H1 (cell line): Measurements from ENCODE around the gene SYDE1. TPM values are rescaled to one million over a fixed set of nuclear protein-coding genes. Genes with fewer than 3 reads are reported as not detected.

Experiments
- CBX8 ChIP-seq: fragments of 300-800, 300-1000 bp; sonication (generic); IDR thresholded peaks from 2 replicates; pipeline ENCODE4 v1.7.1; 2016; ENCODE audit warnings: low read depth, low read length, borderline replicate concordance
- CHD1 ChIP-seq: IDR thresholded peaks from 2 replicates; pipeline ENCODE4 v1.6.1; 2012; ENCODE audit warnings: low read depth, low read length, improper control_type of control experiment
- SRF ChIP-seq: IDR thresholded peaks from 2 replicates; pipeline ENCODE4 v1.6.1; 2011; ENCODE audit warnings: mild to moderate bottlenecking, low read depth, low read length, moderate library complexity
- polyA plus RNA-seq, 7 experiments: library from polyadenylated mRNA; depleted of rRNA in 3 of 7; stranded (reverse) in 5 of 7; unstranded in 2 of 7; fragments of >200 nt in 5 of 7; fragments of 200-250 nt in 2 of 7; gene quantifications; 1 replicate in 5 of 7; 2 replicates in 1 of 7; 4 replicates in 1 of 7; pipeline versions ENCODE4 v1.2.1 to v1.2.3, GENCODE V29; 2011 to 2013; ENCODE audit warnings: missing spikeins in 2 of 7, mixed read lengths in 2 of 7
- total RNA-seq: library from RNA; stranded (reverse); fragmentation: NEBNext Ultra II Directional; extraction: Animal tissue kit (Norgen Biotek cat#: 25700); gene quantifications from 2 replicates; pipeline ENCODE4 v1.2.1, GENCODE V29; 2021
- TF ChIP-seq, protein P1 (sequence below): fragments of 300-600 bp; sonication (generic); IDR thresholded peaks from 2 replicates; pipeline ENCODE4 v1.7.1; 2012; ENCODE audit warnings: low read length, moderate library complexity, mild to moderate bottlenecking, inconsistent platforms; ENCODE audit not compliant: insufficient replicate concordance

SYDE1 gene
- total and polyA plus RNA-seq, 2 of the 8 experiments (the other 6 are each of a cell fraction or from before 2014, with no cell fraction given): 12.0 to 16.8 TPM

- TF ChIP-seq, protein P1, sequence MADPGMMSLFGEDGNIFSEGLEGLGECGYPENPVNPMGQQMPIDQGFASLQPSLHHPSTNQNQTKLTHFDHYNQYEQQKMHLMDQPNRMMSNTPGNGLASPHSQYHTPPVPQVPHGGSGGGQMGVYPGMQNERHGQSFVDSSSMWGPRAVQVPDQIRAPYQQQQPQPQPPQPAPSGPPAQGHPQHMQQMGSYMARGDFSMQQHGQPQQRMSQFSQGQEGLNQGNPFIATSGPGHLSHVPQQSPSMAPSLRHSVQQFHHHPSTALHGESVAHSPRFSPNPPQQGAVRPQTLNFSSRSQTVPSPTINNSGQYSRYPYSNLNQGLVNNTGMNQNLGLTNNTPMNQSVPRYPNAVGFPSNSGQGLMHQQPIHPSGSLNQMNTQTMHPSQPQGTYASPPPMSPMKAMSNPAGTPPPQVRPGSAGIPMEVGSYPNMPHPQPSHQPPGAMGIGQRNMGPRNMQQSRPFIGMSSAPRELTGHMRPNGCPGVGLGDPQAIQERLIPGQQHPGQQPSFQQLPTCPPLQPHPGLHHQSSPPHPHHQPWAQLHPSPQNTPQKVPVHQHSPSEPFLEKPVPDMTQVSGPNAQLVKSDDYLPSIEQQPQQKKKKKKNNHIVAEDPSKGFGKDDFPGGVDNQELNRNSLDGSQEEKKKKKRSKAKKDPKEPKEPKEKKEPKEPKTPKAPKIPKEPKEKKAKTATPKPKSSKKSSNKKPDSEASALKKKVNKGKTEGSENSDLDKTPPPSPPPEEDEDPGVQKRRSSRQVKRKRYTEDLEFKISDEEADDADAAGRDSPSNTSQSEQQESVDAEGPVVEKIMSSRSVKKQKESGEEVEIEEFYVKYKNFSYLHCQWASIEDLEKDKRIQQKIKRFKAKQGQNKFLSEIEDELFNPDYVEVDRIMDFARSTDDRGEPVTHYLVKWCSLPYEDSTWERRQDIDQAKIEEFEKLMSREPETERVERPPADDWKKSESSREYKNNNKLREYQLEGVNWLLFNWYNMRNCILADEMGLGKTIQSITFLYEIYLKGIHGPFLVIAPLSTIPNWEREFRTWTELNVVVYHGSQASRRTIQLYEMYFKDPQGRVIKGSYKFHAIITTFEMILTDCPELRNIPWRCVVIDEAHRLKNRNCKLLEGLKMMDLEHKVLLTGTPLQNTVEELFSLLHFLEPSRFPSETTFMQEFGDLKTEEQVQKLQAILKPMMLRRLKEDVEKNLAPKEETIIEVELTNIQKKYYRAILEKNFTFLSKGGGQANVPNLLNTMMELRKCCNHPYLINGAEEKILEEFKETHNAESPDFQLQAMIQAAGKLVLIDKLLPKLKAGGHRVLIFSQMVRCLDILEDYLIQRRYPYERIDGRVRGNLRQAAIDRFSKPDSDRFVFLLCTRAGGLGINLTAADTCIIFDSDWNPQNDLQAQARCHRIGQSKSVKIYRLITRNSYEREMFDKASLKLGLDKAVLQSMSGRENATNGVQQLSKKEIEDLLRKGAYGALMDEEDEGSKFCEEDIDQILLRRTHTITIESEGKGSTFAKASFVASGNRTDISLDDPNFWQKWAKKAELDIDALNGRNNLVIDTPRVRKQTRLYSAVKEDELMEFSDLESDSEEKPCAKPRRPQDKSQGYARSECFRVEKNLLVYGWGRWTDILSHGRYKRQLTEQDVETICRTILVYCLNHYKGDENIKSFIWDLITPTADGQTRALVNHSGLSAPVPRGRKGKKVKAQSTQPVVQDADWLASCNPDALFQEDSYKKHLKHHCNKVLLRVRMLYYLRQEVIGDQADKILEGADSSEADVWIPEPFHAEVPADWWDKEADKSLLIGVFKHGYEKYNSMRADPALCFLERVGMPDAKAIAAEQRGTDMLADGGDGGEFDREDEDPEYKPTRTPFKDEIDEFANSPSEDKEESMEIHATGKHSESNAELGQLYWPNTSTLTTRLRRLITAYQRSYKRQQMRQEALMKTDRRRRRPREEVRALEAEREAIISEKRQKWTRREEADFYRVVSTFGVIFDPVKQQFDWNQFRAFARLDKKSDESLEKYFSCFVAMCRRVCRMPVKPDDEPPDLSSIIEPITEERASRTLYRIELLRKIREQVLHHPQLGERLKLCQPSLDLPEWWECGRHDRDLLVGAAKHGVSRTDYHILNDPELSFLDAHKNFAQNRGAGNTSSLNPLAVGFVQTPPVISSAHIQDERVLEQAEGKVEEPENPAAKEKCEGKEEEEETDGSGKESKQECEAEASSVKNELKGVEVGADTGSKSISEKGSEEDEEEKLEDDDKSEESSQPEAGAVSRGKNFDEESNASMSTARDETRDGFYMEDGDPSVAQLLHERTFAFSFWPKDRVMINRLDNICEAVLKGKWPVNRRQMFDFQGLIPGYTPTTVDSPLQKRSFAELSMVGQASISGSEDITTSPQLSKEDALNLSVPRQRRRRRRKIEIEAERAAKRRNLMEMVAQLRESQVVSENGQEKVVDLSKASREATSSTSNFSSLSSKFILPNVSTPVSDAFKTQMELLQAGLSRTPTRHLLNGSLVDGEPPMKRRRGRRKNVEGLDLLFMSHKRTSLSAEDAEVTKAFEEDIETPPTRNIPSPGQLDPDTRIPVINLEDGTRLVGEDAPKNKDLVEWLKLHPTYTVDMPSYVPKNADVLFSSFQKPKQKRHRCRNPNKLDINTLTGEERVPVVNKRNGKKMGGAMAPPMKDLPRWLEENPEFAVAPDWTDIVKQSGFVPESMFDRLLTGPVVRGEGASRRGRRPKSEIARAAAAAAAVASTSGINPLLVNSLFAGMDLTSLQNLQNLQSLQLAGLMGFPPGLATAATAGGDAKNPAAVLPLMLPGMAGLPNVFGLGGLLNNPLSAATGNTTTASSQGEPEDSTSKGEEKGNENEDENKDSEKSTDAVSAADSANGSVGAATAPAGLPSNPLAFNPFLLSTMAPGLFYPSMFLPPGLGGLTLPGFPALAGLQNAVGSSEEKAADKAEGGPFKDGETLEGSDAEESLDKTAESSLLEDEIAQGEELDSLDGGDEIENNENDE: no peak
- TF ChIP-seq CBX8 (no peak), CHD1 (no peak), SRF (no peak)
Measured at GRCh38 chr19:15096223-15096622, 11.0 kb upstream of the SYDE1 start (continued).
